Endothelial cell of umbilical vein (primary cell): ENCODE measurements around the gene XRRA1.

Experiments used
- EZH2 ChIP-seq: IDR thresholded peaks from 2 replicates; pipeline ENCODE4 v1.6.1; 2012; ENCODE audit warnings: borderline replicate concordance, low read depth, mild to moderate bottlenecking, moderate library complexity, low read length, inconsistent platforms; ENCODE audit not compliant: severe bottlenecking
- GATA2 ChIP-seq: IDR thresholded peaks from 2 replicates; pipeline ENCODE4 v1.7.0; 2011; ENCODE audit warnings: low read depth, mild to moderate bottlenecking, moderate library complexity, mixed read lengths, low read length; ENCODE audit not compliant: insufficient read length, insufficient read depth
- POLR2A ChIP-seq: IDR thresholded peaks from 2 replicates; pipeline ENCODE4 v1.6.1; 2012; ENCODE audit warnings: low read depth, mild to moderate bottlenecking, control low read depth, low read length
- POLR2AphosphoS5 ChIP-seq: IDR thresholded peaks from 2 replicates; pipeline ENCODE4 v1.6.1; 2012; ENCODE audit warnings: low read depth, mild to moderate bottlenecking, control low read depth, low read length, moderate library complexity; ENCODE audit not compliant: insufficient read depth
- TF ChIP-seq, protein P1 (sequence below), 2 donors: IDR thresholded peaks; 1 replicate in 1 of 2; 2 replicates in 1 of 2; pipeline ENCODE4 v1.5.1; 2011; ENCODE audit warnings: low read length in 2 of 2, mild to moderate bottlenecking in 2 of 2, moderate library complexity in 2 of 2, control low read depth in 1 of 2, inconsistent platforms in 1 of 2, low read depth in 1 of 2; ENCODE audit not compliant: insufficient read depth in 1 of 2; ENCODE audit errors: extremely low read depth in 1 of 2
- TF ChIP-seq, protein P2 (sequence below): IDR thresholded peaks from 2 replicates; pipeline ENCODE4 v1.6.1; 2011; ENCODE audit not compliant: insufficient read depth, insufficient read length

DNA sequence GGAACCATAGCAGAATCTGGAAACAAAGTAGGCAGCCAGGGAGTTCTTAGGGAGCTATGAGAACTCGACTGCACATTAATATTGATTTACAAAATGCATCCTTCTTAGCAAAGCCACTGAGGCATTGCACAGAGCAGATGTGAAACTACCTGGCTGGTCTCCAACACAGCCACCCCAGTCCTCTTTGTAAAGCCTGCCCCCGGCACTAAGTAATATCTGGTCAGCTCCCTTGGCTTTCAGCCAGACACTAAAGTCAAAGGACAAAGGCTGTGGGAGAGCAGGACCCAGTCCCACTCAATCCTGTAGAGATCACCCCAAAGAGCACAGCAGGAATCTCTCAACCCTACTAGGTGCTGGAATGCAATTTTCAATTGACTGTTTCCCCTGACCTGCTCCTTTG, 12.8 kb downstream of the XRRA1 start:
- TF ChIP-seq, protein P1, sequence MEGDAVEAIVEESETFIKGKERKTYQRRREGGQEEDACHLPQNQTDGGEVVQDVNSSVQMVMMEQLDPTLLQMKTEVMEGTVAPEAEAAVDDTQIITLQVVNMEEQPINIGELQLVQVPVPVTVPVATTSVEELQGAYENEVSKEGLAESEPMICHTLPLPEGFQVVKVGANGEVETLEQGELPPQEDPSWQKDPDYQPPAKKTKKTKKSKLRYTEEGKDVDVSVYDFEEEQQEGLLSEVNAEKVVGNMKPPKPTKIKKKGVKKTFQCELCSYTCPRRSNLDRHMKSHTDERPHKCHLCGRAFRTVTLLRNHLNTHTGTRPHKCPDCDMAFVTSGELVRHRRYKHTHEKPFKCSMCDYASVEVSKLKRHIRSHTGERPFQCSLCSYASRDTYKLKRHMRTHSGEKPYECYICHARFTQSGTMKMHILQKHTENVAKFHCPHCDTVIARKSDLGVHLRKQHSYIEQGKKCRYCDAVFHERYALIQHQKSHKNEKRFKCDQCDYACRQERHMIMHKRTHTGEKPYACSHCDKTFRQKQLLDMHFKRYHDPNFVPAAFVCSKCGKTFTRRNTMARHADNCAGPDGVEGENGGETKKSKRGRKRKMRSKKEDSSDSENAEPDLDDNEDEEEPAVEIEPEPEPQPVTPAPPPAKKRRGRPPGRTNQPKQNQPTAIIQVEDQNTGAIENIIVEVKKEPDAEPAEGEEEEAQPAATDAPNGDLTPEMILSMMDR (IDR thresholded peaks at IDR 0.05; ENCODE audit: extremely low read depth in 1 of 2, insufficient read depth in 1 of 2, low read depth in 1 of 2, low read length in 2 of 2): no peak
- TF ChIP-seq, protein P2, sequence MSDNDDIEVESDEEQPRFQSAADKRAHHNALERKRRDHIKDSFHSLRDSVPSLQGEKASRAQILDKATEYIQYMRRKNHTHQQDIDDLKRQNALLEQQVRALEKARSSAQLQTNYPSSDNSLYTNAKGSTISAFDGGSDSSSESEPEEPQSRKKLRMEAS: no peak
- TF ChIP-seq POLR2A (no peak), EZH2 (no peak), POLR2AphosphoS5 (no peak), GATA2 (no peak)
